GM19238 (cell line): ENCODE data around the gene LIG1.

Experiments used
- DNase-seq: peaks from one replicate; pipeline ENCODE4 v3.0.0; 2011; ENCODE audit warnings: low spot score; ENCODE audit not compliant: insufficient read length

The LIG1 gene

DNA sequence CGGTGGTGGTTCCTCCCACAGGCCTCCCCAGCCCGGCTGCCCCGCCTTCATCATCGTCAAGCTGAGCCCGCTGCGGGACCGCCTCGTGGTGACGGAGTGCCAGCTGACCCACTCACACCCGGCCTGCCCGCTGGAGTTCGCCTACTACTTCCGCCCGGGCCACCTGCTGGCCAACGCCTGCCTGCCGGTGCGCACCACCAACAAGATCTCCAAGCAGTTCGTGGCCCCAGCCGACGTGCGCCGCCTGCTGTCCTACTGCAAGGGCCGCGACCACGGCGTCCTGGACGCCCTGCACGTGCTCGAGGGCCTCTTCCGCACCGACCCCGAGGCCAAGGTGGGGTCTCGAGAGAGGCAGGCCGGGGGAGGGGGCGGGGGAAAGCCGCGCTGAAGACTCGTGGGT is 12.3 kb upstream of the LIG1 start:
- no peak for DNase-seq

DNA sequence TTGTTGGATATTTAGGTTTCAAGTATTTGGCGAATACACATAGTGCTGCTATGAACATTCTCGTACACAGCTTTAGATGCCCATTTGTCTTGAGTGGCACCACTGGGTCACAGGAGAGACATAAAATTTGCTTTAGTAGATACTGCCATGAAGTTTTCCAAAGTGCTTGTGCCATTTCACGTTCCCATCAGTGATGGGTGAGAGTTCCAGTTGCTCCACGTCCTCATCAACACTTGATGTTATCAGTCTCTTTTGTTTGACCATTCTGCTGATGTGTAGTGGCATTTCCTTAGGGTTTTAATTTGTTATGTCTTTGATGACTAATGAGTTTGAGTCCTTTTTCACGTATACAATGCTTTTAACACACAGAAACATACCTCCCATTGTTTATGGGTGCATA is 11.4 kb upstream of the LIG1 start:
- no peak for DNase-seq

DNA sequence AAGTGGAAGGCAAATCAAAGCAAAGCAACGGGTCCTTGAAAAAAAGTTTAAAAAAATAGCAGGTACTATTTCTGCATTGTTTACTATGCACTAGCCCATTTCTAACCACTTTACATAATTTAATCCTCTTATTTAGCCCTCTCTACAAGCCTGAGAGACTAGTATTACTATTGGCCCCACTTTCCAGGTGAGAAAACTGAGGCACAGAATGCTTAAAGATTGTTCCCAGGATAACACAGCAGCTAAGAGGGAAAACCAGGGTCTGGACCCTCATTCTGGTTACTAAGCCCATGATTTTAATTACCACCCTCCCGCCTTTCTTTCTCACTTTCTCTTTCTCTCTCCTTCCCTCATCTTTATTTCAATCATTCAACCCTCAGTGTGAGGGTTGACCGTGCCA is 6.1 kb upstream of the LIG1 start:
- DNase-seq = no peak

- no peak for DNase-seq
These were observed 5.4 kb upstream of the LIG1 start for GRCh38 chr19:48175578-48175977.

DNA sequence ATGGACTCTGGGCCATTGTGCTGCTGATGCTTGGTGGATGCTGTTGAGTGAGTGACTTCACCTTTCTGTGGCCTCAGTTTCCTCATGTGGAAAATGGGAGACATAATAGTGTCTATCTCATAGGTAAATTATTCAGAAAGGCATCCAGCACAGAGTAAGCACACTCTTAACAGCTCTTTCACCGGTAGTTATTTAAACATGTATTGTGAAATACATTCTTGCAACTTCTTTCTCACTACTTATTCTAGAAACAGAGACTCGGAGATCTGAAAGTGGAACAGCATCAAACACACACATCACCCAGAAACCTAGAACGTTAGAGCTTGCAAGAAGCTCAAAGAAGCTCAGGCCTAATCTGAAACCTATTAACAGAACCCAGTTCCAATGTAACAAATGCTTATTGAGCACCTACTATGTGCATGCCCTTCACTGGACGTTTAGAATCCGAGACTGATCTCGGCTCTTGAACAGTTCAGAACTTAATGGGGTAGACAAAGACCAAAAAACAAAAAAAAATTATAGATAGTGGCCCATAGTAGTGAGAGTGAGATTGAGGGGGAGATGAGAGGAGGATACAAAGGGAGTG is 4.4 kb upstream of the LIG1 start:
- DNase-seq = no peak

GRCh38 chr19:48171710-48172109 is 1.6 kb upstream of the LIG1 start:
- DNase-seq = no peak

DNA sequence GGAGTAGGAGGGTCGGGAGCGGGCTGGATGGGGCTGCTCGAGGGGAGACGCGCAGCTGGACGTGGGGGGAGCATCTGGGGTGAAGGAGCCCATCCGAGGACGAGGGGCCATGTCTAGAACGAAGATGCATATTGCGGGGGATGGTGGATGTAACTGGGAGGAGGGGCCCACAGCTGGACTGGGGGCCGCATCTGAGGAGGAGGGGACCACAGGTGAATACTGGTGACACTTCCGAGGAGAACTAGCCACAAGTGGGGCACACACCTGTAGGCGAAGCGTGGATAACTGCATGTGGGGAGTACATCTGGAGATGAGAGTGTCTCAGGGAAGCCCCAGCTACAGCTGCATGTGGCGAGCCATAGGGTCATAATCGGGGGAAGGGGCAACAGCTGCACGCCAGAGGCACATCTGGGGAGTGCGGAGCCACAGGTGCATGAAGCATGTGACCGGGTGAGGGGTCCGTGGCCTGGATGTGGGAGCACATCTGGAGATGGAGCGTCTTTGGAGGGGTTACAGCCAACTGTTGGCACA is 738 bp upstream of the LIG1 start:
- DNase-seq = no peak

DNA sequence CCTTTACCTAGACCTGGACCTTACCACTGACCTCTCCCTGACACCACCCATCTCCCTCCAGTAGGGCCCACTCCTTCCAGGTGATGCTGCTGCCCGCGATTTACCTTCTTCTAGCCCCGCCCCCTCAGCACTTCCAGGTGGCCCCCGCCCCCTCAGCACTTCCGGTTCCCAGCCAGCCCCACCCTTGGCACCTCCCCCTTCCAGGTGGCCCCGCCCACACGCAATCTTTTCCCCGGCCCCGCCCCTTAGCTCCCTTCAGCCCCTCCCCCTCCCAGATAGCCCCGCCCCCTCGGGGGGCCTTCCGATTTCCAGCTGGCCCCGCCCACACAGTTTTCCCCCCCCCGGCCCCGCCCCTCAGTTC is 586 bp downstream of the LIG1 start:
- peak; percentile 76 for DNase-seq

DNA sequence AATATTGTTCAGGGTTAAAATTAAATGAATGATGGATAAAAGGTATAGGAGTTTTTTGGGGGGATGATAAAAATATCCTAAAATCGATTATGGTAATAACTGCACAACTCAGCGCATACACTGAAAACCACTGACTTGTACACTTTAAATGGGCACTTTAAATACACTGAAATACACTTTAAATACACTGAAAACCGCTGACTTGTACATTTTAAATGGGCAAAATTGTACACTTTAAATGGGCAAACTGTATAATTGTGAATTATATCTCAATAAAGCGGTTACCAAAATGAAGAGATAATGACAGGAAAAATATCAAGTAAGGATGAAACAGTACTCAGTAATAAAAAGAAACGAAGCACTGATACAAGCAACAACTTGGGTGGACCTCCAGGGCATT is 1.5 kb downstream of the LIG1 start:
- DNase-seq = no peak

DNA sequence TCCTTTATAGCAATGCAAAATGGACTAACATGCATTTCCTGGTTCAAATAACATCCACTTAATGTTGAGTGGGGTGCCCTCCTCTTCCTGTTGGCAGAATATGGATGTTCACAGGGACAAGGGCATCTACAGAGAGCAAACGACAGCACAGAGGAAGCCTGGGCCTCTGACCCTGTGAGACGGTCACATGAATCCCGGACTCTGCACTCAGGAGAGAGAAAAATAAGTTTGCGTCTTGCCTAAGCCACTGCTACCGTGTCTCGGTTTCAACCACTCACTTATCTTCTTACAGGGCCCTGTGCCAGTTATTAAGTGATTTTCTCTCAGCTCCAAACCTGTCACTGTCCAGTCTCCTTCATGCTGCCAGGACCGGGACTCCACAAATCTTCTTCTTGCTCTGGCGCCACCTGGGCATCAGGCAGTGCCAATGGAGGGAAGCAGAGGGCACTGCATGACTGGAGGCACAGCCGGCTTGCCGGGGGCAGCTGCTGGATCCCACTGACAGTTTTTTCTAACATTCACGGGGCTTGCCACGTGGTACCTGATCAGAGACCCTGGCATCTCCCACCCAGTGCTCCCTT is 11.8 kb downstream of the LIG1 start:
- no peak for DNase-seq

DNA sequence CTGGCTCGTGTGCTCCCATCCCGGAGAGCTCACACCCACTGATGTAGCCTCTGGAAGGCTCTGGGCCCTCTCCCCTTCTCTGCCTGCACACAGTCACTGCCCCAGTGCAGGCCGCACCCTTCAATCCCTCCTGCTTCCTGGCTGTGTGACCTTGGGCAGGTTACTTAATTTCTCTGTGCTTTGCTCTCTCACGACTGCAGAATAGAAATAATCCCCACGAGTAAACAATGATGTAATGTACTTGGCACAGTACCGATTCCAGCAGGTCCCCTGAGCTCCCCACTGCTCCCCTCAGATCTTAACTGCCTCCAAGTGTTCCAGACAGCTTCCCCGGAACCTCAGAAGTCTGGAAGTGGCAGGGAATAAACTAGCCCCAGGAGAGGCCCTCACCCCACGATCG is 16.1 kb downstream of the LIG1 start:
- no peak for DNase-seq

DNA sequence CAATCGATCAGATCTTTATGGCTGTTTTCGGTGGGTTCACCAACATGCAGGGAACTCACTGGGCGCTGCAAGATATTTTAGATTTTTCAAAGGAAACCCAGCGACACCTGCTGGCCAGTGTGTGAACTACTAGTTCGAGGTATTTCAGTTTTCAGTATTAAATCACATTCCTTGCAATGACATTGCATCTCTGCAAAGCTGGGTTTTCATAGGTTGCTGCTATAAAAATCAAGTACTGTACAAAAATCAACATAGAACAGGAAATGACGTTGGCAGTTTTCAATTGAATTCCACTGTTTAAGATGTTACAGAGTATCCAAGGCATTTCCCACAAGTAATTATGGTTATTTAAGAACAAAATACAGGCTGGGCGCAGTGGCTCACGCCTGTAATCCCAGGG is 17.6 kb downstream of the LIG1 start:
- peak; percentile 25 for DNase-seq

DNA sequence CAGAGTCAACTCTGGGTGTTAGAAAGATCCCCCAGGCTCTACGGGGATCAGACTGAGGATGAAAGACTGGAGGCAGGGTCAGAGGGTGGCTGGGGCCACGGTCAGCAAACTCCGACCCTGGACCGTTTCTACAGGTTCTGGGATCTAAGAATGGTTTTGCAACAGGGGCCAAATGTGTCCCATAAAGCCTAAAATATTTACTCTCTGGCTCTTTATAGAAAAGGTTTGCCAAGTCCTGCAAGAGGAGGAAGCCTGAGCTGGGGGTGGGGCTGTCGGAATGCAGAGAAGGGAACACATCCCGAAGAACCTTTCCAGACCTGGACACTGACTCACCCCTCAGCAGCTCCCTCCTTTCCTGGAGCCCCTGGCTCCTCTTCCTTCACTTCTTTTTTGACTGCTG is 20.7 kb downstream of the LIG1 start:
- DNase-seq = no peak

DNA sequence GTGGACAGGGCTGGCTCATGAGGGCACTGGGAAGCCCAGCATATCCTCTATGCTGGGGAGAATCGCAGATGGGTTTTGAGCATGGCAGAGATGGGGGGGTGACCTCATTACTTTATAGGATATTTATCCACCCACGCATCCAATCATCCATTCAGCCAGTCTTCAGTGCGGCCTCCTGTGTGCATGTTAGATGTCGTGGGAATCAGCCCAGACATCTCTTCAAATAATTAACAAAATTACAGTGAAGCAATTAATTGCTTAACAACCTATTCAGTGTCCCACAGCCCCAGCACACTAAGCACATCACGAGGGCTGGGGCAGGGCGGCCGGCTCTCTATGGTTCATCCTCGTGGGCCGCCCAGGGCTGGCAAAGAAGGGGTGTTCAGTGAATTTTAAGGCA is 21.6 kb downstream of the LIG1 start:
- DNase-seq = no peak

DNA sequence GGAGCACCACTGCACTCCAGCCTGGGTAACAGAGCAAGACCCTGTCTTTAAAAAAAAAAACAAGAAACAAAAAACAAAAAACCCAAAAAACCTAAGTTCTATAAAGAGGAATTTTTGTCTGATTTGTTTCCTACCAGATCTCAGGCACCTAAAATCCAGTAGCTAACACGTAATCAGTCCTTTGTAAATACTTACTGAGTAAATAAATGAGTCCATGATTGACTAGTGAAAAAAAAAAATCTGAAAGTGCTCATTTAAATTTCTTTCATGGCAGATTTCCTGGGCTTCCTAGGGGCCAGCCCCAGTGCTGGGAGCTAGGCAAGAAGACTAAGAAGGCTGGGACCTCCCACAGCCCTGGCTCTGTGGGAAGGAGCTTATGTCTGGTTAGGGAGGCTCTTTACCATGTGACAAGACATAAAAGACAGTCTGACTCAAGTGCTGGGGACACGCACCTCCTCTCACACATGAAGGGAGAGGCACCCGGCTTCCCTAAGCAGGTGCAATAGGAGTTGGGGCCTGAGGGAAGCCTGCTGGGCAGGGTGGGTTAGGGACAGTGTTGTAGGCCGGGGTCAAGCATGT is 22.5 kb downstream of the LIG1 start:
- DNase-seq = no peak

- no peak for DNase-seq
These were observed 31.1 kb downstream of the LIG1 start for GRCh38 chr19:48139053-48139452.

DNA sequence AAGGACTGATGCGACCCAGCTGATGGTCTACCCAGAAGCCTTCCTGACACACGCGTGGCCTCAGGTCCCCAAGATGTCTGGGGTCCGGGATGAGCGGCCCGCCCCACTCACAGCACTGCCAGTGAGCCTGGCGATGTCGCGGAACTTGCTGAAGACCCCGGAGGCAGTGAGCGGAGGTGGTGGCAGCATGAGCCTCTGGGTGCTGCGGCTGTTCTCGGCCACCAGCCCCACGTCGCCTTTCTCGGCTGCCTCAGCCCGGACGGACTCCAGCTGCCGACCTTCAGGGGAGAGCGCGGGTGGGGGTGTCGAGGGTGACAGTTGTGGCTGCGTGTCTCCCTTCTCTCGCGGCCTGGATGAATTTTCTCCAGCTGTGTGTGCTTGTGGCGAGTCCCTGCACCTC is 32.7 kb downstream of the LIG1 start:
- no peak for DNase-seq

- no peak for DNase-seq
These were observed 33.6 kb downstream of the LIG1 start for GRCh38 chr19:48136547-48136946.

GRCh38 chr19:48135411-48135810 is 34.7 kb downstream of the LIG1 start:
- DNase-seq = no peak

GRCh38 chr19:48133094-48133493 is 37.0 kb downstream of the LIG1 start:
- no peak for DNase-seq

DNA sequence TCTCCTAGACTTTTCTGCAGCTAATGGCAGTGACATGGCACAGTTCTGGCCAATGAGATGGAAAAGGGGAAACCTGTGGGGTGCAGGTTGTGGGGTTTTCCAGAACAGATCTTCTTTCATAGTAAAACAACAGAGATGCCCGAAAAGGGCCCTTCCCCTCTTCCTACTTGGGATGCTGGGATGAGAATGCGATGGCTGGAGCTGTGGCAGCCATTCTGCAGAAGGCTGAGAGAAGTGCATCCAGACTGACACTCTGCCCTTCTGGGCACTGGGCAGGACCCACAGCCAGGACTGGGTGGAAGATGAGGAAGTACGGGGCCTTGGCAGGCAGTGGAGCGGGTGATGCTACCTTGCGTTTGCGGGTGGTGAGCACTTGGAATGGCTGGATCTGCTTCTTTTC is 42.6 kb downstream of the LIG1 start:
- no peak for DNase-seq

- no peak for DNase-seq
These were observed 46.1 kb downstream of the LIG1 start for GRCh38 chr19:48123907-48124651.

DNA sequence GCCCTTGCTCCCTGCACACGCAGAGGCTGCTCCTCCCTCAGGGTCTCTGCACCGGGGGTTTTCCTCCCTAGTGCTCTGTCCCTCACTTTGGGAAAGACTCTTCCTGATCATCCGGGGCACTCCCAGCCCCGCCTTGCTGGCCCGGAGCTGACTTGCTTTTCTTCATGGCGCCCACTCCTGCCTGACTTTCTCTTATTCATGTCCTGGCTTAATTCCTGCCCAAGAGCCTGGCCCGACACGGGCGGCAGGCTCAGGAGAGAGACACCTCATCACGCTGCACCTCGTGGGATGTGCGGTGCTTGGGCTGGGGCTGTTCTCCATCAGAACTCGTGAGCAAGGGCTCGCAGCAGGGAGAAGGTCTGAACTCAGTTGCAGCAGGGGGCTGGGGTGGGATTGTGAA is 47.7 kb downstream of the LIG1 start:
- DNase-seq = no peak
